GM12878 (cell line): Measurements from ENCODE around the gene RASAL2. TPM values are rescaled to one million over a fixed set of nuclear protein-coding genes. Genes with fewer than 3 reads are reported as not detected.

Source experiments
- ATAC-seq: fragments of 200-7000 bp; cut with Tn5 transposase; 3 replicates; pipeline ENCODE4 v1.9.1; 2020; ENCODE audit warnings: mild to moderate bottlenecking, moderate library complexity
- BruUV-seq: library from RNA; stranded (reverse); fragments of 400-500 nt; replicated peaks from 2 replicates; lab custom pipeline; 2021; lab: Mats Ljungman, UMichigan
- CTCF ChIA-PET: fragments of 300-600 bp; sonication (Branson Sonifier 250); formaldehyde crosslinking; extraction: SDS; loops from one replicate; lab custom pipeline; 2021; ENCODE audit warnings: inconsistent platforms; lab: Yijun Ruan, JAX
- POLR2A ChIA-PET: fragments of 350-600 bp; formaldehyde crosslinking; extraction: SDS; loops from one replicate; lab custom pipeline; 2021; ENCODE audit warnings: inconsistent platforms; lab: Charles Lee
- RAD21 ChIA-PET: fragments of 300-600 bp; sonication (Branson Sonifier 250); formaldehyde crosslinking; loops from one replicate; lab custom pipeline; 2023; ENCODE audit warnings: antibody characterized with exemption; ENCODE audit not compliant: unreplicated experiment; lab: Charles Lee
- SMC1A ChIA-PET: fragments of 300-600 bp; sonication (Branson Sonifier 250); formaldehyde crosslinking; loops from one replicate; lab custom pipeline; 2023; ENCODE audit not compliant: unreplicated experiment, uncharacterized antibody; lab: Charles Lee
- DNase-seq: peaks from one replicate; pipeline ENCODE4 v3.0.0-alpha.2; 2011; ENCODE audit warnings: low read depth, low spot score
- FAIRE-seq: peaks from 3 replicates; lab custom pipeline; 2011; peaks lifted over from hg19 to GRCh38; lab: Jason Lieb, UNC
- H2AFZ ChIP-seq: 2 replicates; pipeline ENCODE4 v1.6.0; 2011; ENCODE audit warnings: low read depth, low read length, control low read depth; ENCODE audit not compliant: control insufficient read depth
- H3K27ac ChIP-seq: 2 replicates; pipeline ENCODE4 v1.5.1; 2011; ENCODE audit warnings: control low read depth; ENCODE audit not compliant: control insufficient read depth, insufficient read depth
- H3K27me3 ChIP-seq, 2 experiments: replicated peaks in 1 of 2; 2 replicates each; pipeline versions ENCODE4 v1.6.0 to v1.6.1; 2011; ENCODE audit warnings: low read length in 1 of 2; ENCODE audit not compliant: control insufficient read depth in 2 of 2, insufficient read depth in 2 of 2
- H3K36me3 ChIP-seq, 2 experiments: 2 replicates each; pipeline ENCODE4 v1.5.1; 2011; ENCODE audit warnings: low read length in 1 of 2; ENCODE audit not compliant: control insufficient read depth in 2 of 2, insufficient read depth in 2 of 2
- H3K4me1 ChIP-seq: 2 replicates; pipeline ENCODE4 v1.6.1; 2011; ENCODE audit warnings: mild to moderate bottlenecking, low read length, moderate library complexity, mixed read lengths; ENCODE audit not compliant: control insufficient read depth, insufficient read depth
- H3K4me2 ChIP-seq: 2 replicates; pipeline ENCODE4 v1.6.0; 2011; ENCODE audit warnings: control low read depth; ENCODE audit not compliant: control insufficient read depth, insufficient read depth
- H3K4me3 ChIP-seq: fragments of 200-600 bp; sonication (generic); 2 replicates; pipeline ENCODE4 v1.5.1; 2016
- H3K79me2 ChIP-seq: 2 replicates; pipeline ENCODE4 v1.6.0; 2011; ENCODE audit warnings: low read length; ENCODE audit not compliant: control insufficient read depth, insufficient read depth
- H3K9ac ChIP-seq: 2 replicates; pipeline ENCODE4 v1.8.0; 2011; ENCODE audit warnings: low read length, control low read depth, mixed read lengths; ENCODE audit not compliant: control insufficient read depth, insufficient read depth
- H3K9me3 ChIP-seq: replicated peaks from 3 replicates; pipeline ENCODE4 v1.5.1; 2011; ENCODE audit warnings: mild to moderate bottlenecking, low read length; ENCODE audit not compliant: control insufficient read depth, insufficient read depth
- H4K20me1 ChIP-seq: 2 replicates; pipeline ENCODE4 v1.6.0; 2011; ENCODE audit not compliant: control insufficient read depth, insufficient read depth
- EP300 ChIP-seq, 2 experiments: fragments of 150-350 bp in 1 of 2; IDR thresholded peaks; 2 replicates each; pipeline ENCODE4 v1.6.1; 2011 to 2012; ENCODE audit warnings: low read depth in 2 of 2, low read length in 2 of 2, borderline replicate concordance in 1 of 2, improper control_type of control experiment in 1 of 2, inconsistent platforms in 1 of 2; ENCODE audit not compliant: control insufficient read depth in 1 of 2
- FOXK2 ChIP-seq: fragments of 450-650 bp; IDR thresholded peaks from 2 replicates; pipeline ENCODE4 v1.6.1; 2017; ENCODE audit warnings: mild to moderate bottlenecking, moderate library complexity
- KDM1A ChIP-seq: fragments of 200-600 bp; sonication (generic); IDR thresholded peaks from 2 replicates; pipeline ENCODE4 v1.6.1; 2016; ENCODE audit warnings: borderline replicate concordance
- MEF2B ChIP-seq: fragments of 450-650 bp; IDR thresholded peaks from 2 replicates; pipeline ENCODE4 v1.6.1; 2018; ENCODE audit warnings: mild to moderate bottlenecking, moderate library complexity; ENCODE audit not compliant: partially characterized antibody, poor library complexity, severe bottlenecking
- NFIC ChIP-seq: IDR thresholded peaks from 2 replicates; pipeline ENCODE4 v1.6.1; 2012; ENCODE audit warnings: low read depth, mild to moderate bottlenecking, inconsistent platforms, low read length, moderate library complexity
- NR2F1 ChIP-seq: fragments of 450-650 bp; conservative IDR thresholded peaks from 2 replicates; pipeline ENCODE4 v1.6.1; 2017; ENCODE audit warnings: mild to moderate bottlenecking
- PBX3 ChIP-seq: IDR thresholded peaks from 2 replicates; pipeline ENCODE4 v1.6.1; 2011; ENCODE audit warnings: mild to moderate bottlenecking, low read depth, low read length, moderate library complexity; ENCODE audit not compliant: insufficient replicate concordance
- RBBP5 ChIP-seq: fragments of 200-600 bp; sonication (generic); conservative IDR thresholded peaks from 2 replicates; pipeline ENCODE4 v1.6.1; 2016
- SMAD1 ChIP-seq: fragments of 450-650 bp; IDR thresholded peaks from 2 replicates; pipeline ENCODE4 v1.6.1; 2018; ENCODE audit warnings: mild to moderate bottlenecking, low read depth; ENCODE audit not compliant: partially characterized antibody
- TAF1 ChIP-seq: IDR thresholded peaks from 2 replicates; pipeline ENCODE4 v1.6.1; 2011; ENCODE audit warnings: mild to moderate bottlenecking, low read depth, low read length, borderline replicate concordance
- WGBS: methylation state at CpG from one replicate; pipeline ENCODE4 v1.1.6; 2016; ENCODE audit warnings: low lambda C conversion rate; ENCODE audit not compliant: insufficient replicate concordance, insufficient coverage; ENCODE audit errors: missing lambda C conversion rate; 5-methylcytosine and 5-hydroxymethylcytosine counted together
- in situ Hi-C: fragments of 300-500 bp; cut with MboI; formaldehyde crosslinking; loops from 9 replicates; pipeline ENCODE4 v1.14.3; 2018; ENCODE audit warnings: mixed read lengths
- intact Hi-C: fragments of 100-400 bp; cut with micrococcal nuclease; formaldehyde crosslinking; loops from one replicate; pipeline ENCODE4 v1.14.2; 2022; ENCODE audit not compliant: unreplicated experiment
- polyA plus RNA-seq, 11 experiments: library from polyadenylated mRNA; depleted of rRNA in 4 of 11; unstranded in 6 of 11; stranded (reverse) in 5 of 11; fragments of >200 nt; fragmentation: Nextera tagmentation in 4 of 11; fragmentation: Illumina TruSeq in 1 of 11; extraction: Ambion mirVana in 4 of 11; extraction: Trizol in 1 of 11; gene quantifications; 1 replicate in 1 of 11; 2 replicates in 10 of 11; pipeline versions ENCODE4 v1.2.1 to v1.2.3, GENCODE V29; 2011 to 2016; ENCODE audit warnings: inconsistent platforms in 2 of 11, missing spikeins in 2 of 11, low read depth in 1 of 11
- total RNA-seq, 4 experiments: library from RNA; depleted of rRNA in 3 of 4; stranded (reverse); fragments of >200 nt in 3 of 4; fragmentation: Illumina TruSeq in 1 of 4; extraction: Trizol in 1 of 4; gene quantifications; 2 replicates each; pipeline versions ENCODE4 v1.2.1 to v1.2.3, GENCODE V29; 2013 to 2021
- TF ChIP-seq, protein P1 (sequence below): fragments of 450-650 bp; IDR thresholded peaks from 2 replicates; pipeline ENCODE4 v1.6.1; 2017; ENCODE audit warnings: mild to moderate bottlenecking, moderate library complexity

RASAL2 gene
- total and polyA plus RNA-seq, 10 of the 15 experiments (the other 5 are each of a cell fraction or from before 2014, with no cell fraction given), result 0.02 to 6.9 (median 0.17) TPM; not detected in 1

- no peak overlapping the region for H3K4me2 ChIP-seq
- no peak overlapping the region for H3K27ac ChIP-seq
- BruUV-seq, result no TSS peak
- ChIA-PET CTCF (interaction anchor here (1.4 kb wide), 1 partner anchor 8 kb away, joined by 7 read pairs; no protein-coding TSS in a partner anchor), RAD21 (no interaction called here), POLR2A (no interaction called here), SMC1A (interaction anchor here (1.3 to 4.6 kb wide), 2 partner anchors 8 to 34 kb away, joined by 3 to 23 read pairs; no protein-coding TSS in a partner anchor)
- H3K9ac ChIP-seq, result no peak overlapping the region
- no peaks in the 10 kb centered on the region for H3K79me2 ChIP-seq
- intact Hi-C loops, result no loop called here
- H3K4me1 ChIP-seq, result peaks cover 6% of the 10 kb centered on the region
- no peak overlapping the region for H3K4me3 ChIP-seq
- DNase-seq (no peak), FAIRE-seq (no peak), ATAC-seq (no peak)
- 36% methylated on average over 8 of the region's 8 CpGs for WGBS
- H3K36me3 ChIP-seq, result no peaks in the 10 kb centered on the region
- H4K20me1 ChIP-seq, result no peaks in the 10 kb centered on the region
- TF ChIP-seq FOXK2 (no peak), SMAD1 (no peak), TAF1 (no peak), NR2F1 (no peak)
- in situ Hi-C loops, result no loop called here
- no peaks in the 10 kb centered on the region for H3K9me3 ChIP-seq
- H3K27me3 ChIP-seq, result no peaks in the 10 kb centered on the region; a peak in 1 of 4 replicates
- H2AFZ ChIP-seq, result no peak overlapping the region
Observed at GRCh38 chr1:178064191-178064821, 29.6 kb upstream of the RASAL2 start.

DNA sequence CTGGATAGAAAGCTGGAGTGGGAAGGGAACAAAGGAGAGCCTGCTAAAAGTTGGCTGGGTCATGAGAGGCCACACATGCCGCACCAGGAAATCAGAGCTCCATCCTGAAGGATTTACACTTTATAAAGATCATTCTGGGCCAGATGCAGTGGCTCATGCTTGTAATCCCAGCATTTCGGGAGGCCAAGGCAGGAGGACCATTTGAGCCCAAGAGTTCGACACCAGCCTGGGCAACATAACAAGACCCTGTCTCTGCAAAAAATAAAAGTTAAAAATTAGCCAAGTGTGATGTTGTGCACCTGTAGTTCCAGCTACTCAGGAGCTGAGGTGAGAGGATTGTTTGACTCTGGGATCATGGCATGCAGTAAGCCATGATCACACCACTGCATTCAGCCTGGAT is 28.7 kb upstream of the RASAL2 start:
- 39% methylated on average over 3 of the region's 3 CpGs for WGBS
- DNase-seq, result no peak
- FAIRE-seq, result no peak
- TF ChIP-seq MEF2B, result no peak
- TF ChIP-seq RBBP5, result no peak
- TF ChIP-seq PBX3, result no peak
- TF ChIP-seq NFIC, result no peak
- TF ChIP-seq KDM1A, result no peak
- TF ChIP-seq, protein P1, sequence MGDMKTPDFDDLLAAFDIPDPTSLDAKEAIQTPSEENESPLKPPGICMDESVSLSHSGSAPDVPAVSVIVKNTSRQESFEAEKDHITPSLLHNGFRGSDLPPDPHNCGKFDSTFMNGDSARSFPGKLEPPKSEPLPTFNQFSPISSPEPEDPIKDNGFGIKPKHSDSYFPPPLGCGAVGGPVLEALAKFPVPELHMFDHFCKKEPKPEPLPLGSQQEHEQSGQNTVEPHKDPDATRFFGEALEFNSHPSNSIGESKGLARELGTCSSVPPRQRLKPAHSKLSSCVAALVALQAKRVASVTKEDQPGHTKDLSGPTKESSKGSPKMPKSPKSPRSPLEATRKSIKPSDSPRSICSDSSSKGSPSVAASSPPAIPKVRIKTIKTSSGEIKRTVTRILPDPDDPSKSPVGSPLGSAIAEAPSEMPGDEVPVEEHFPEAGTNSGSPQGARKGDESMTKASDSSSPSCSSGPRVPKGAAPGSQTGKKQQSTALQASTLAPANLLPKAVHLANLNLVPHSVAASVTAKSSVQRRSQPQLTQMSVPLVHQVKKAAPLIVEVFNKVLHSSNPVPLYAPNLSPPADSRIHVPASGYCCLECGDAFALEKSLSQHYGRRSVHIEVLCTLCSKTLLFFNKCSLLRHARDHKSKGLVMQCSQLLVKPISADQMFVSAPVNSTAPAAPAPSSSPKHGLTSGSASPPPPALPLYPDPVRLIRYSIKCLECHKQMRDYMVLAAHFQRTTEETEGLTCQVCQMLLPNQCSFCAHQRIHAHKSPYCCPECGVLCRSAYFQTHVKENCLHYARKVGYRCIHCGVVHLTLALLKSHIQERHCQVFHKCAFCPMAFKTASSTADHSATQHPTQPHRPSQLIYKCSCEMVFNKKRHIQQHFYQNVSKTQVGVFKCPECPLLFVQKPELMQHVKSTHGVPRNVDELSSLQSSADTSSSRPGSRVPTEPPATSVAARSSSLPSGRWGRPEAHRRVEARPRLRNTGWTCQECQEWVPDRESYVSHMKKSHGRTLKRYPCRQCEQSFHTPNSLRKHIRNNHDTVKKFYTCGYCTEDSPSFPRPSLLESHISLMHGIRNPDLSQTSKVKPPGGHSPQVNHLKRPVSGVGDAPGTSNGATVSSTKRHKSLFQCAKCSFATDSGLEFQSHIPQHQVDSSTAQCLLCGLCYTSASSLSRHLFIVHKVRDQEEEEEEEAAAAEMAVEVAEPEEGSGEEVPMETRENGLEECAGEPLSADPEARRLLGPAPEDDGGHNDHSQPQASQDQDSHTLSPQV, result no peak
- TF ChIP-seq EP300 (IDR thresholded peaks at IDR 0.05; ENCODE audit: borderline replicate concordance in 1 of 2, control insufficient read depth in 1 of 2, low read depth in 2 of 2, low read length in 2 of 2), result no peak

More for the DNA sequence above, 28.7 kb upstream of the RASAL2 start:
- in situ Hi-C loops (no loop called here), intact Hi-C loops (no loop called here)
- H3K9me3 ChIP-seq, result no peaks in the 10 kb centered on the region
- H3K79me2 ChIP-seq, result no peaks in the 10 kb centered on the region
- no peaks in the 10 kb centered on the region for H4K20me1 ChIP-seq
- no peak overlapping the region for H3K4me3 ChIP-seq
- RAD21 ChIA-PET, result no interaction called here
- BruUV-seq, result no TSS peak
- no peaks in the 10 kb centered on the region; a peak in 1 of 4 replicates for H3K27me3 ChIP-seq
- CTCF ChIA-PET, result interaction anchor here (1.4 kb wide), 1 partner anchor 9 kb away, joined by 7 read pairs; no protein-coding TSS in a partner anchor
- H3K27ac ChIP-seq, result no peak overlapping the region
- peaks cover 6% of the 10 kb centered on the region for H3K4me1 ChIP-seq
- no peaks in the 10 kb centered on the region for H3K36me3 ChIP-seq
- no peak for ATAC-seq
- H3K4me2 ChIP-seq, result no peak overlapping the region
- POLR2A ChIA-PET, result no interaction called here
- no peak overlapping the region for H2AFZ ChIP-seq
- H3K9ac ChIP-seq, result no peak overlapping the region
- SMC1A ChIA-PET, result interaction anchor here (4.6 kb wide), 1 partner anchor 9 kb away, joined by 23 read pairs; no protein-coding TSS in a partner anchor
